A549 (cell line): ENCODE data around the gene DDR1. TPM values are rescaled to one million over a fixed set of nuclear protein-coding genes. Genes with fewer than 3 reads are reported as not detected.
A peak's percentile ranks its signal among the peaks of the same experiment; 100 is the strongest.
"Not testable (repeated sequence)": the region's sequence is repeated elsewhere in the genome, so short reads cannot be mapped to it uniquely, and the experiment has no call there.

Experiments used
- ATAC-seq, 2 experiments: fragments of 200-7000 bp in 1 of 2; fragments of >200 bp in 1 of 2; cut with Nextera tagmentation in 1 of 2; cut with Tn5 transposase in 1 of 2; 3 replicates each; pipeline versions ENCODE4 v1.8.0 to v1.9.1; 2018 to 2020; ENCODE audit warnings: mild to moderate bottlenecking in 1 of 2, moderate library complexity in 1 of 2
- CTCF ChIA-PET: fragments of 300-600 bp; sonication (Branson Sonifier 250); formaldehyde crosslinking; extraction: SDS; loops from one replicate; lab custom pipeline; 2021; ENCODE audit warnings: antibody characterized with exemption, inconsistent platforms; lab: Yijun Ruan, JAX
- POLR2A ChIA-PET: fragments of 350-600 bp; formaldehyde crosslinking; extraction: SDS; loops from one replicate; lab custom pipeline; 2021; ENCODE audit warnings: antibody characterized with exemption, inconsistent platforms; lab: Yijun Ruan, JAX
- DNase-seq, 2 experiments: peaks; one replicate each; pipeline versions ENCODE4 v3.0.0 to v3.0.0-alpha.2; 2011 to 2016; ENCODE audit warnings: low read depth in 1 of 2, low spot score in 1 of 2
- FAIRE-seq: peaks from 2 replicates; lab custom pipeline; 2011; peaks lifted over from hg19 to GRCh38; lab: Jason Lieb, UNC
- H3K27ac ChIP-seq, 2 experiments: fragments of >200 bp; sonication (Bioruptor Twin); formaldehyde crosslinking; 3 replicates each; pipeline ENCODE4 v1.5.1; 2016 to 2017
- H3K4me1 ChIP-seq: fragments of >200 bp; sonication (Bioruptor Twin); formaldehyde crosslinking; 3 replicates; pipeline ENCODE4 v1.6.1; 2016
- H3K4me2 ChIP-seq: fragments of >200 bp; sonication (Bioruptor Twin); formaldehyde crosslinking; 3 replicates; pipeline ENCODE4 v1.6.1; 2016
- H3K4me3 ChIP-seq: fragments of >200 bp; sonication (Bioruptor Twin); formaldehyde crosslinking; 3 replicates; pipeline ENCODE4 v1.5.1; 2016
- H3K9me3 ChIP-seq: fragments of >200 bp; sonication (Bioruptor Twin); formaldehyde crosslinking; 3 replicates; pipeline ENCODE4 v1.6.1; 2016
- ATOH8 ChIP-seq: fragments of 250-450 bp; sonication (Bioruptor Pico); IDR thresholded peaks from 2 replicates; pipeline ENCODE4 v1.5.0; 2020; ENCODE audit warnings: low read depth, mild to moderate bottlenecking, moderate library complexity
- CEBPB ChIP-seq, 2 experiments: fragments of >200 bp in 1 of 2; sonication (Bioruptor Twin) in 1 of 2; formaldehyde crosslinking in 1 of 2; IDR thresholded peaks; 2 replicates each; pipeline ENCODE4 v1.6.1; 2012 to 2016
- CHD2 ChIP-seq: fragments of 150-350 bp; IDR thresholded peaks from 2 replicates; pipeline ENCODE4 v1.6.1; 2014; ENCODE audit warnings: low read length; ENCODE audit not compliant: partially characterized antibody
- EHF ChIP-seq: fragments of 250-450 bp; sonication (Bioruptor Pico); IDR thresholded peaks from 2 replicates; pipeline ENCODE4 v1.5.0; 2020; ENCODE audit warnings: mild to moderate bottlenecking
- ESRRA ChIP-seq: fragments of 150-350 bp; IDR thresholded peaks from 2 replicates; pipeline ENCODE4 v1.6.1; 2014; ENCODE audit warnings: mild to moderate bottlenecking, low read length, borderline replicate concordance
- FOSL2 ChIP-seq, 2 experiments: fragments of 450-650 bp in 1 of 2; fragments of >200 bp in 1 of 2; sonication (Bioruptor Twin) in 1 of 2; formaldehyde crosslinking; IDR thresholded peaks; 2 replicates each; pipeline versions ENCODE4 v1.5.0 to v1.6.1; 2016 to 2020; ENCODE audit warnings: mild to moderate bottlenecking in 1 of 2, moderate library complexity in 1 of 2
- HEYL ChIP-seq: fragments of 250-450 bp; sonication (Bioruptor Pico); IDR thresholded peaks from 2 replicates; pipeline ENCODE4 v1.8.0; 2021; ENCODE audit warnings: mild to moderate bottlenecking, moderate library complexity
- HOXB13 ChIP-seq: fragments of 250-450 bp; sonication (Bioruptor Pico); IDR thresholded peaks from 2 replicates; pipeline ENCODE4 v1.5.0; 2020; ENCODE audit warnings: low read depth, mild to moderate bottlenecking, moderate library complexity
- HOXB5 ChIP-seq: fragments of 250-450 bp; sonication (Bioruptor Pico); IDR thresholded peaks from 2 replicates; pipeline ENCODE4 v1.5.0; 2020; ENCODE audit warnings: mild to moderate bottlenecking, moderate library complexity
- JUN ChIP-seq, 2 experiments: fragments of >200 bp; sonication (Bioruptor Twin); formaldehyde crosslinking; IDR thresholded peaks; 2 replicates in 1 of 2; 3 replicates in 1 of 2; pipeline ENCODE4 v1.6.1; 2016 to 2017
- MAX ChIP-seq: IDR thresholded peaks from 2 replicates; pipeline ENCODE4 v1.6.1; 2012
- MAZ ChIP-seq: fragments of 150-350 bp; IDR thresholded peaks from 2 replicates; pipeline ENCODE4 v1.6.1; 2014; ENCODE audit warnings: antibody characterized with exemption, low read depth, low read length, borderline replicate concordance
- NR3C1 ChIP-seq: fragments of >200 bp; sonication (Bioruptor Twin); formaldehyde crosslinking; IDR thresholded peaks from 3 replicates; pipeline ENCODE4 v1.6.1; 2017
- RAD21 ChIP-seq, 2 experiments: fragments of >200 bp in 1 of 2; sonication (Bioruptor Twin) in 1 of 2; formaldehyde crosslinking in 1 of 2; IDR thresholded peaks in 1 of 2; conservative IDR thresholded peaks in 1 of 2; 2 replicates in 1 of 2; 3 replicates in 1 of 2; pipeline ENCODE4 v1.6.1; 2012 to 2018; ENCODE audit warnings: inconsistent platforms in 1 of 2
- SMC3 ChIP-seq: fragments of >200 bp; sonication (Bioruptor Twin); formaldehyde crosslinking; IDR thresholded peaks from 3 replicates; pipeline ENCODE4 v1.6.1; 2018; ENCODE audit warnings: inconsistent platforms
- SREBF2 ChIP-seq: fragments of 450-650 bp; IDR thresholded peaks from 2 replicates; pipeline ENCODE4 v1.6.1; 2014; ENCODE audit warnings: mild to moderate bottlenecking, moderate library complexity
- TP53 ChIP-seq: fragments of 250-450 bp; sonication (Bioruptor Pico); IDR thresholded peaks from 2 replicates; pipeline ENCODE4 v1.5.0; 2021; ENCODE audit warnings: mild to moderate bottlenecking, moderate library complexity
- ZC3H11A ChIP-seq: fragments of 450-650 bp; IDR thresholded peaks from 2 replicates; pipeline ENCODE4 v1.6.1; 2014; ENCODE audit warnings: antibody characterized with exemption, mild to moderate bottlenecking
- ZNF302 ChIP-seq: fragments of 250-450 bp; sonication (Bioruptor Pico); IDR thresholded peaks from 2 replicates; pipeline ENCODE4 v1.9.0; 2021; ENCODE audit warnings: inconsistent platforms, mild to moderate bottlenecking, moderate library complexity
- WGBS: methylation state at CpG from one replicate; pipeline ENCODE4 v1.1.6; 2017; ENCODE audit errors: missing lambda C conversion rate; 5-methylcytosine and 5-hydroxymethylcytosine counted together
- polyA plus RNA-seq, 4 experiments: library from polyadenylated mRNA; depleted of rRNA in 3 of 4; stranded (reverse); fragments of >200 nt; fragmentation: RNase III in 1 of 4; extraction: RNeasy Plus Mini Kit Qiagen cat#74134 plus additional on column Dnase treatment in 1 of 4; gene quantifications; 2 replicates in 3 of 4; 3 replicates in 1 of 4; pipeline ENCODE4 v1.2.3, GENCODE V29; 2011 to 2017

DDR1 gene
- polyA plus RNA-seq, 2 of the 4 experiments (the other 2 are of a cell fraction), result 19.8 to 43.5 TPM

GRCh38 chr6:30908700-30909099 is 24.4 kb downstream of the DDR1 start:
- peak overlapping the region; percentile 94 for H3K4me3 ChIP-seq
- 17% methylated on average over 2 of the region's 2 CpGs for WGBS
- H3K27ac ChIP-seq, result peak overlapping the region; percentile 84 to 85
- H3K4me2 ChIP-seq, result peak overlapping the region; percentile 91
- no peaks in the 10 kb centered on the region for H3K9me3 ChIP-seq
- ATAC-seq (no peak), FAIRE-seq (no peak), DNase-seq (no peak)
- no peak for TF ChIP-seq ESRRA
- no peak for TF ChIP-seq MAZ
- no peak for TF ChIP-seq CEBPB (IDR thresholded peaks at IDR 0.05)
- TF ChIP-seq CHD2, result no peak
- TF ChIP-seq ZC3H11A, result no peak
- no peak for TF ChIP-seq RAD21 (conservative IDR thresholded peaks at IDR 0.05 in 1 of 2, IDR thresholded peaks at IDR 0.05 in 1 of 2)
- TF ChIP-seq HOXB5, result no peak
- TF ChIP-seq HOXB13 (CRISPR knock-in tag), result no peak
- TF ChIP-seq ZNF302 (CRISPR knock-in tag), result no peak
- no peak for TF ChIP-seq SREBF2
- no peak for TF ChIP-seq JUN (IDR thresholded peaks at IDR 0.05)
- TF ChIP-seq HEYL (CRISPR knock-in tag), result no peak
- no peak for TF ChIP-seq FOSL2 (IDR thresholded peaks at IDR 0.05)
- no peak for TF ChIP-seq FOSL2 (CRISPR knock-in tag; IDR thresholded peaks at IDR 0.05)
- no peak for TF ChIP-seq NR3C1
- no peak for TF ChIP-seq EHF (CRISPR knock-in tag)
- TF ChIP-seq MAX, result no peak
- no peak for TF ChIP-seq TP53
- TF ChIP-seq SMC3, result no peak
- ChIA-PET POLR2A (no interaction called here), CTCF (interaction anchor here (1.4 to 4.0 kb wide), 3 partner anchors 7 to 161 kb away, joined by 3 to 21 read pairs (median 11); no protein-coding TSS in a partner anchor)
- H3K4me1 ChIP-seq, result peaks cover 14% of the 10 kb centered on the region; the same call in 2 of the 3 replicates

- H3K9me3 ChIP-seq, ATAC-seq, H3K4me3 ChIP-seq, DNase-seq, POLR2A ChIA-PET, H3K27ac ChIP-seq, H3K4me2 ChIP-seq, FAIRE-seq: not testable (repeated sequence)
- H3K4me1 ChIP-seq, result peaks cover 24% of the 10 kb centered on the region
- WGBS, result 93% methylated on average over 6 of the region's 12 CpGs
- CTCF ChIA-PET, result interaction anchor here (0.7 to 4.0 kb wide), 7 partner anchors 13 to 169 kb away, joined by 3 to 21 read pairs (median 4); partner anchors contain the start of gene DDR1
Observed at GRCh38 chr6:30910473-30910872, 26.2 kb downstream of the DDR1 start.

- POLR2A ChIA-PET, result interaction anchor here (0.8 to 1.8 kb wide), 5 partner anchors 29 to 168 kb away, joined by 3 to 10 read pairs (median 6); partner anchors contain the start of gene IER3
- no peak for DNase-seq
- TF ChIP-seq ATOH8 (CRISPR knock-in tag), result no peak
- TF ChIP-seq, all 56 proteins: peak for 0
- no peaks in the 10 kb centered on the region for H3K9me3 ChIP-seq
- H3K27ac ChIP-seq, result peak overlapping the region in 1 of 2 experiments; percentile 97; a peak in 1 of 6 replicates
- 86% methylated on average over 7 of the region's 8 CpGs for WGBS
- no peak overlapping the region for H3K4me3 ChIP-seq
- no peak for FAIRE-seq
- no peak overlapping the region; the same call in 2 of the 3 replicates for H3K4me2 ChIP-seq
- H3K4me1 ChIP-seq, result peaks cover 25% of the 10 kb centered on the region
- CTCF ChIA-PET, result interaction anchor here (0.7 to 8.1 kb wide), 23 partner anchors 9 to 234 kb away, joined by 3 to 143 read pairs (median 5); partner anchors contain the start of gene PSORS1C1
- no peak for ATAC-seq
Observed at GRCh38 chr6:30912746-30913520, 28.6 kb downstream of the DDR1 start.
